GM23338 (cell line): ENCODE measurements around the gene RSPH6A.
A peak's percentile ranks its signal among the peaks of the same experiment; 100 is the strongest.

Experiments used
- CREB1 ChIP-seq: fragments of 250-450 bp; sonication (Bioruptor Pico); IDR thresholded peaks from 2 replicates; pipeline ENCODE4 v1.5.0; 2020; ENCODE audit warnings: low read depth, mild to moderate bottlenecking, moderate library complexity
- CTCF ChIP-seq, 2 experiments: fragments of 200-600 bp in 1 of 2; sonication (generic) in 1 of 2; conservative IDR thresholded peaks; 2 replicates each; pipeline versions ENCODE4 v1.5.1 to v1.6.1; 2016 to 2017; ENCODE audit warnings: antibody characterized with exemption in 2 of 2, low read depth in 2 of 2, mild to moderate bottlenecking in 2 of 2, moderate library complexity in 1 of 2
- EZH2 ChIP-seq: fragments of 200-600 bp; sonication (generic); IDR thresholded peaks from one replicate; pipeline ENCODE4 v1.8.0; 2017; ENCODE audit warnings: antibody characterized with exemption, mild to moderate bottlenecking, low read depth; ENCODE audit not compliant: unreplicated experiment
- EZH2phosphoT487 ChIP-seq: fragments of 200-600 bp; sonication (generic); IDR thresholded peaks from one replicate; pipeline ENCODE4 v1.8.1; 2018; ENCODE audit warnings: antibody characterized with exemption; ENCODE audit not compliant: unreplicated experiment
- JUNB ChIP-seq: IDR thresholded peaks from one replicate; pipeline ENCODE4 v1.6.1; 2016; ENCODE audit warnings: antibody characterized with exemption; ENCODE audit not compliant: unreplicated experiment
- POLR2AphosphoS5 ChIP-seq: IDR thresholded peaks from 2 replicates; pipeline ENCODE4 v1.6.1; 2016; ENCODE audit warnings: antibody characterized with exemption, low read depth
- REST ChIP-seq: IDR thresholded peaks from one replicate; pipeline ENCODE4 v1.6.1; 2018; ENCODE audit warnings: antibody characterized with exemption; ENCODE audit not compliant: unreplicated experiment
- STAT1 ChIP-seq: IDR thresholded peaks from one replicate; pipeline ENCODE4 v1.6.1; 2016; ENCODE audit warnings: antibody characterized with exemption; ENCODE audit not compliant: unreplicated experiment

DNA sequence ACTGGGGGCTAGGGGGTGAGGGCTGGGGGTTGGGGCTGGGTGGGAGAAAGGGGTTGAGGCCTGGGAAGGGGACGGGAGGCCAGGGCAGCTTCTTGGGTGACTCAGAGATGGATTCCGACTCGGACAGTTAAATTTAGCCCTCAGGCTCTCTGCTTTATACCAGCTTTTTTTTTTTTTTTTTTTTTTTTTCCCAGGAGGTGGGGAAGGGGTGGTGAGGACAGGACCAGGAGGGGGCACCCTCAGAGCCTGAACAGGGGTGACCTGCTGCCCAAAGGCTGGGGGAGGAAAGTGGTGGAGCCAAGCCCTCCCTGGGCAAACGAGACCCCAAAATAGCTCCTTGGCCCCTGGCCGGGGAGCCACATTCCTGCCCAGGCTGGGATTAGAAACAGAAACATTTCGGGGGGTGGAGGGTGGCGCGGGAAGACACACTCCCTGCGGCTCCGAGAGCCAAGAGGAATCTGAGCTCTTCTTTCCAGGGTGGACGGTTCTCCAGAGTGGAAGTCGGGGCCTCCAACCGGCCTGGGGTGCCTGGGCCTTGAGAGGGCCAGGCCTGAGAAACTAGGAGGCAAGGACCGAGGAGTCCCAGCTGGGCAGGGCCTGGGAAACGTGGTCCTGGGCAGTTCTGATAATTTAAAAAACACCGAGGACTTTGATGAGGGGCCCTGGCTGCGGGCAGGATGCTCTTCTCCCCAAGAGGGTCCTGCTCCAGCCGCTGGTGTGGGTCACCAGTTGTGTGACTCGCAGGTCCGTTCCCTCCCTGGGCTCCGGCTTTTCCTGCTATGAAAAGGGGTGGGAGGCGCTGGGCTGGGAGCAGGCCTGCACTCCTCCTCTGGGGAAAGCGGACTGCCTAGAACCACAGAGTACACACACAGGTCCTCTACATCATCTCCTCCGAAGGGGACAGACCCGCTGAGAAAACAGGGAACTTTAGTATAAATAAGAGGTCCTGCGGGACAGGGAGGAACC is 32.0 kb downstream of the RSPH6A start:
- TF ChIP-seq CREB1 (CRISPR knock-in tag) (no peak), POLR2AphosphoS5 (no peak), CTCF (conservative IDR thresholded peaks at IDR 0.05; ENCODE audit: low read depth in 2 of 2) (peak in 1 of 2 experiments; percentile 28; a peak in 1 of 4 replicates), EZH2phosphoT487 (no peak), JUNB (no peak), EZH2 (no peak), STAT1 (no peak), REST (no peak)
